HepG2 (cell line): ENCODE measurements around the gene PXDC1. TPM values are rescaled to one million over a fixed set of nuclear protein-coding genes. Genes with fewer than 3 reads are reported as not detected.

Experiments used
- ADNP ChIP-seq: sonication (generic); formaldehyde crosslinking; IDR thresholded peaks from 2 replicates; pipeline ENCODE4 v1.4.0; 2020; ENCODE audit warnings: missing genetic modification reagents
- AGO2 ChIP-seq: fragments of 200-400 bp; formaldehyde crosslinking; optimal IDR thresholded peaks from 2 replicates; pipeline ENCODE3; 2017; ENCODE audit warnings: mild to moderate bottlenecking, low read depth, low read length, moderate library complexity
- CBFB ChIP-seq: sonication (generic); formaldehyde crosslinking; IDR thresholded peaks from 2 replicates; pipeline ENCODE4 v1.4.0; 2020; ENCODE audit warnings: missing genetic modification reagents
- CENPT ChIP-seq: sonication (generic); formaldehyde crosslinking; IDR thresholded peaks from 2 replicates; pipeline ENCODE4 v1.8.0; 2022; ENCODE audit warnings: low read depth, mild to moderate bottlenecking, moderate library complexity, missing genetic modification reagents
- CHCHD3 ChIP-seq: sonication (generic); formaldehyde crosslinking; IDR thresholded peaks from 2 replicates; pipeline ENCODE4 v1.8.0; 2022; ENCODE audit warnings: mild to moderate bottlenecking, missing genetic modification reagents, moderate library complexity
- DNMT1 ChIP-seq: sonication (generic); formaldehyde crosslinking; IDR thresholded peaks from 2 replicates; pipeline ENCODE4 v1.5.1; 2020; ENCODE audit warnings: mild to moderate bottlenecking, missing genetic modification reagents
- DR1 ChIP-seq: sonication (generic); formaldehyde crosslinking; IDR thresholded peaks from 2 replicates; pipeline ENCODE4 v1.8.0; 2021; ENCODE audit warnings: mild to moderate bottlenecking, missing genetic modification reagents, inconsistent platforms
- ETV5 ChIP-seq: IDR thresholded peaks from 2 replicates; pipeline ENCODE4 v1.6.1; 2018; ENCODE audit warnings: missing biosample characterization, missing genetic modification reagents, inconsistent platforms, borderline replicate concordance
- HHEX ChIP-seq: IDR thresholded peaks from 2 replicates; pipeline ENCODE4 v1.6.1; 2016; ENCODE audit warnings: control low read depth
- KDM2A ChIP-seq: sonication (generic); formaldehyde crosslinking; IDR thresholded peaks from 2 replicates; pipeline ENCODE4 v1.4.0; 2020; ENCODE audit warnings: low read depth, missing genetic modification reagents, borderline replicate concordance
- MTF2 ChIP-seq: sonication (generic); formaldehyde crosslinking; IDR thresholded peaks from 2 replicates; pipeline ENCODE4 v1.5.0; 2020; ENCODE audit warnings: missing genetic modification reagents, borderline replicate concordance
- NCOR1 ChIP-seq: fragments of 200-600 bp; sonication (generic); IDR thresholded peaks from 2 replicates; pipeline ENCODE4 v1.7.0; 2017; ENCODE audit warnings: antibody characterized with exemption, low read length, borderline replicate concordance
- NFRKB ChIP-seq: fragments of 450-650 bp; IDR thresholded peaks from 2 replicates; pipeline ENCODE4 v1.6.1; 2017
- PTBP1 ChIP-seq: fragments of 200-400 bp; formaldehyde crosslinking; IDR thresholded peaks from 2 replicates; pipeline ENCODE4 v1.6.1; 2018; ENCODE audit warnings: low read length, low read depth; ENCODE audit not compliant: poor library complexity, severe bottlenecking
- RFXANK ChIP-seq: IDR thresholded peaks from 2 replicates; pipeline ENCODE4 v1.6.1; 2016
- RFXAP ChIP-seq: sonication (generic); formaldehyde crosslinking; IDR thresholded peaks from 2 replicates; pipeline ENCODE4 v1.4.0; 2020; ENCODE audit warnings: missing genetic modification reagents, borderline replicate concordance
- RXRB ChIP-seq: IDR thresholded peaks from 2 replicates; pipeline ENCODE4 v1.6.1; 2016; ENCODE audit warnings: borderline replicate concordance, missing genetic modification reagents, missing compliant biosample characterization
- ZBTB42 ChIP-seq: sonication (generic); formaldehyde crosslinking; IDR thresholded peaks from 2 replicates; pipeline ENCODE4 v1.5.0; 2020; ENCODE audit warnings: mild to moderate bottlenecking, missing genetic modification reagents
- ZEB1 ChIP-seq: IDR thresholded peaks from 2 replicates; pipeline ENCODE4 v1.6.1; 2012; ENCODE audit warnings: mild to moderate bottlenecking, low read depth, inconsistent platforms; ENCODE audit not compliant: insufficient replicate concordance
- ZFY ChIP-seq: sonication (generic); formaldehyde crosslinking; IDR thresholded peaks from 2 replicates; pipeline ENCODE4 v1.4.0; 2020; ENCODE audit warnings: missing genetic modification reagents
- ZNF446 ChIP-seq: sonication (generic); formaldehyde crosslinking; IDR thresholded peaks from 2 replicates; pipeline ENCODE4 v1.5.0; 2020; ENCODE audit warnings: mild to moderate bottlenecking, missing genetic modification reagents
- ZNF652 ChIP-seq: IDR thresholded peaks from 2 replicates; pipeline ENCODE4 v1.6.1; 2016; ENCODE audit warnings: low read depth, borderline replicate concordance
- polyA plus RNA-seq, 8 experiments: library from polyadenylated mRNA; depleted of rRNA in 3 of 8; stranded (reverse) in 7 of 8; unstranded in 1 of 8; fragments of >200 nt; fragmentation: Illumina TruSeq in 4 of 8; extraction: Trizol in 4 of 8; gene quantifications; 2 replicates each; pipeline versions ENCODE4 v1.2.1 to v1.2.3, GENCODE V29; 2011 to 2016; ENCODE audit warnings: low read depth in 4 of 8, missing spikeins in 1 of 8, mixed read lengths in 1 of 8; ENCODE audit not compliant: insufficient read depth in 1 of 8
- total RNA-seq, 5 experiments: library from RNA; depleted of rRNA; stranded (reverse); fragments of >200 nt; fragmentation: Illumina TruSeq; extraction: Trizol; gene quantifications; 2 replicates each; pipeline ENCODE4 v1.2.3, GENCODE V29; 2016; ENCODE audit warnings: low read depth in 1 of 5
- TF ChIP-seq, protein P1 (sequence below): sonication (generic); formaldehyde crosslinking; IDR thresholded peaks from 2 replicates; pipeline ENCODE4 v1.5.0; 2020; ENCODE audit warnings: mild to moderate bottlenecking, missing genetic modification reagents
- TF ChIP-seq, protein P2 (sequence below): IDR thresholded peaks from 2 replicates; pipeline ENCODE4 v1.6.1; 2016; ENCODE audit warnings: missing genetic modification reagents, missing compliant biosample characterization
- TF ChIP-seq, protein P3 (sequence below): sonication (generic); formaldehyde crosslinking; IDR thresholded peaks from 2 replicates; pipeline ENCODE4 v1.5.1; 2020; ENCODE audit warnings: missing genetic modification reagents, mild to moderate bottlenecking, borderline replicate concordance
- TF ChIP-seq, protein P4 (sequence below): IDR thresholded peaks from 2 replicates; pipeline ENCODE4 v1.6.1; 2012; ENCODE audit warnings: low read depth, low read length, improper control_type of control experiment

Gene PXDC1
- total and polyA plus RNA-seq, 2 of the 13 experiments (the other 11 are each of a cell fraction or from before 2014, with no cell fraction given) = 32.4 to 34.7 TPM

DNA sequence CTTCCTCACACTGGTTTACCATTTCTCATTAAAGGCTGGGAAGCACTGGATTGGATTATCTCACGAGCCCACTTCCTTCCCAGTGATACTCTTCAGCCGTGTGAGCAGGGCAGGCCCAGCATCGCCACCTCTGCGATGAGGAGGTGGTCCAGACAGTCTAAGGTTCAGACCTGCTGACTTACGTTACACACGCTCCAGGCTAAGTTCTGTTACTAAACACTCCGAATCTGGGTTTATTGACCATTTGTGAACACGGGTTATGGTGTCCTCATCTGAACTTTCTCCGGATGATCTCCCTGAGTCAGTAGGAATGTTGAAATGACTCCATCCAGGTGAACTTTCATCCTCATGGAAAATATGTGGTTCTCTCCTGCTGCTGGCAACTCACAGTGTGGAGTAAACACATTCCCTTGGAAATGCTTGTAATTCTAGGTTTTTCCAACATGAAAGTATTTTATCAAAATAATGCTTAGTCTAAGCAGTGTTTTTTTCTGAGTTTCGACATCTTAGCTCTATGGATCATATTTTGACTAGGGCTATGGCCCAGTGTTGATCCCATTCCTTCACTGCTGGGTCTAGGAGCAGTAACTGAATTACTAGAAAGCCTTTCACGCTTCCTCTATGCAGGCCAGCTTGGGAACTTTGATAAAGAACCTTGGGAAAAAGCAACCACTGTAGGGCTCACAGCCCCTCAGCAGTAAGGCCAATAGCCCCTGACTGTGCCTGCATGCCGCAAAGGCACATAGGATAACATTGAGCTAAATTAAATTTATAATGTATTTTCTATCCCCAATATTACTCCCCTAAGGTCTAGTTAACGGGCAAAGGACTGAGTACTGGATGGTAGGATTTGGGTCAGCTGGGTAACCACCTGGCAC is 37.7 kb upstream of the PXDC1 start (continued):
- no peak for TF ChIP-seq NFRKB
- peak; percentile 58; the same call in 1 of the 2 replicates for TF ChIP-seq HHEX
- no peak for TF ChIP-seq ADNP (CRISPR knock-in tag)
- 0 out of 2 replicates have a peak, but pooled peaks have one; percentile 41 for TF ChIP-seq ZBTB42 (CRISPR knock-in tag)
- no peak for TF ChIP-seq AGO2
- peak; percentile 68 for TF ChIP-seq KDM2A (CRISPR knock-in tag)
- TF ChIP-seq, protein P1, sequence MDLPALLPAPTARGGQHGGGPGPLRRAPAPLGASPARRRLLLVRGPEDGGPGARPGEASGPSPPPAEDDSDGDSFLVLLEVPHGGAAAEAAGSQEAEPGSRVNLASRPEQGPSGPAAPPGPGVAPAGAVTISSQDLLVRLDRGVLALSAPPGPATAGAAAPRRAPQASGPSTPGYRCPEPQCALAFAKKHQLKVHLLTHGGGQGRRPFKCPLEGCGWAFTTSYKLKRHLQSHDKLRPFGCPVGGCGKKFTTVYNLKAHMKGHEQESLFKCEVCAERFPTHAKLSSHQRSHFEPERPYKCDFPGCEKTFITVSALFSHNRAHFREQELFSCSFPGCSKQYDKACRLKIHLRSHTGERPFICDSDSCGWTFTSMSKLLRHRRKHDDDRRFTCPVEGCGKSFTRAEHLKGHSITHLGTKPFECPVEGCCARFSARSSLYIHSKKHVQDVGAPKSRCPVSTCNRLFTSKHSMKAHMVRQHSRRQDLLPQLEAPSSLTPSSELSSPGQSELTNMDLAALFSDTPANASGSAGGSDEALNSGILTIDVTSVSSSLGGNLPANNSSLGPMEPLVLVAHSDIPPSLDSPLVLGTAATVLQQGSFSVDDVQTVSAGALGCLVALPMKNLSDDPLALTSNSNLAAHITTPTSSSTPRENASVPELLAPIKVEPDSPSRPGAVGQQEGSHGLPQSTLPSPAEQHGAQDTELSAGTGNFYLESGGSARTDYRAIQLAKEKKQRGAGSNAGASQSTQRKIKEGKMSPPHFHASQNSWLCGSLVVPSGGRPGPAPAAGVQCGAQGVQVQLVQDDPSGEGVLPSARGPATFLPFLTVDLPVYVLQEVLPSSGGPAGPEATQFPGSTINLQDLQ (CRISPR knock-in tag) = no peak; the same call in 1 of the 2 replicates
- TF ChIP-seq DNMT1 (CRISPR knock-in tag) = no peak; the same call in 1 of the 2 replicates
- TF ChIP-seq ETV5 (CRISPR knock-in tag) = peak; percentile 93
- TF ChIP-seq, protein P2, sequence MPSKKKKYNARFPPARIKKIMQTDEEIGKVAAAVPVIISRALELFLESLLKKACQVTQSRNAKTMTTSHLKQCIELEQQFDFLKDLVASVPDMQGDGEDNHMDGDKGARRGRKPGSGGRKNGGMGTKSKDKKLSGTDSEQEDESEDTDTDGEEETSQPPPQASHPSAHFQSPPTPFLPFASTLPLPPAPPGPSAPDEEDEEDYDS = no peak; the same call in 1 of the 2 replicates
- TF ChIP-seq CBFB = 0 out of 2 replicates have a peak, but pooled peaks have one; percentile 33
- no peak for TF ChIP-seq PTBP1
- TF ChIP-seq MTF2 (CRISPR knock-in tag) = no peak
- TF ChIP-seq ZFY (CRISPR knock-in tag) = peak; percentile 38; the same call in 1 of the 2 replicates
- peak; percentile 94 for TF ChIP-seq ZEB1
- TF ChIP-seq, protein P3, sequence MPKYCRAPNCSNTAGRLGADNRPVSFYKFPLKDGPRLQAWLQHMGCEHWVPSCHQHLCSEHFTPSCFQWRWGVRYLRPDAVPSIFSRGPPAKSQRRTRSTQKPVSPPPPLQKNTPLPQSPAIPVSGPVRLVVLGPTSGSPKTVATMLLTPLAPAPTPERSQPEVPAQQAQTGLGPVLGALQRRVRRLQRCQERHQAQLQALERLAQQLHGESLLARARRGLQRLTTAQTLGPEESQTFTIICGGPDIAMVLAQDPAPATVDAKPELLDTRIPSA (CRISPR knock-in tag) = no peak
- TF ChIP-seq RXRB (CRISPR knock-in tag) = peak; percentile 100
- peak; percentile 71; the same call in 1 of the 2 replicates for TF ChIP-seq ZNF652 (CRISPR knock-in tag)
- TF ChIP-seq, protein P4, sequence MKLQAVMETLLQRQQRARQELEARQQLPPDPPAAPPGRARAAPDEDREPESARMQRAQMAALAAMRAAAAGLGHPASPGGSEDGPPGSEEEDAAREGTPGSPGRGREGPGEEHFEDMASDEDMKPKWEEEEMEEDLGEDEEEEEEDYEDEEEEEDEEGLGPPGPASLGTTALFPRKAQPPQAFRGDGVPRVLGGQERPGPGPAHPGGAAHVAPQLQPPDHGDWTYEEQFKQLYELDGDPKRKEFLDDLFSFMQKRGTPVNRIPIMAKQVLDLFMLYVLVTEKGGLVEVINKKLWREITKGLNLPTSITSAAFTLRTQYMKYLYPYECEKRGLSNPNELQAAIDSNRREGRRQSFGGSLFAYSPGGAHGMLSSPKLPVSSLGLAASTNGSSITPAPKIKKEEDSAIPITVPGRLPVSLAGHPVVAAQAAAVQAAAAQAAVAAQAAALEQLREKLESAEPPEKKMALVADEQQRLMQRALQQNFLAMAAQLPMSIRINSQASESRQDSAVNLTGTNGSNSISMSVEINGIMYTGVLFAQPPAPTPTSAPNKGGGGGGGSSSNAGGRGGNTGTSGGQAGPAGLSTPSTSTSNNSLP = peak; percentile 95
- peak; percentile 94 for TF ChIP-seq RFXANK (CRISPR knock-in tag)
- TF ChIP-seq CENPT (CRISPR knock-in tag) = no peak
- 0 out of 2 replicates have a peak, but pooled peaks have one; percentile 52 for TF ChIP-seq ZNF446 (CRISPR knock-in tag)
- no peak for TF ChIP-seq CHCHD3
- TF ChIP-seq RFXAP (CRISPR knock-in tag) = peak; percentile 27; the same call in 1 of the 2 replicates
- 0 out of 2 replicates have a peak, but pooled peaks have one; percentile 17 for TF ChIP-seq DR1 (CRISPR knock-in tag)
- peak; percentile 97 for TF ChIP-seq NCOR1
